IMR-90 (cell line): Measurements from ENCODE around the gene KIF5C. TPM values are rescaled to one million over a fixed set of nuclear protein-coding genes. Genes with fewer than 3 reads are reported as not detected.

Experiments
- ATAC-seq: fragments of 200-7000 bp; cut with Tn5 transposase; 2 replicates; pipeline ENCODE4 v1.9.1; 2020; ENCODE audit warnings: low read depth, mild to moderate bottlenecking, moderate library complexity
- BruUV-seq: library from RNA; stranded (reverse); fragments of 400-500 nt; replicated peaks from 2 replicates; lab custom pipeline; 2021; lab: Mats Ljungman, UMichigan
- CTCF ChIA-PET: fragments of 300-600 bp; formaldehyde crosslinking; extraction: SDS; loops from one replicate; lab custom pipeline; 2021; ENCODE audit warnings: antibody characterized with exemption; lab: Yijun Ruan, JAX
- POLR2A ChIA-PET: fragments of 300-600 bp; sonication (Branson Sonifier 250); formaldehyde crosslinking; loops from one replicate; lab custom pipeline; 2022; ENCODE audit warnings: antibody characterized with exemption; ENCODE audit not compliant: unreplicated experiment; lab: Charles Lee
- DNase-seq: peaks from one replicate; pipeline ENCODE4 v3.0.0; 2013
- H2AFZ ChIP-seq: replicated peaks from 2 replicates; pipeline ENCODE3; 2013; ENCODE audit warnings: low read length, mild to moderate bottlenecking; ENCODE audit not compliant: poor library complexity
- H2AK5ac ChIP-seq: 2 replicates; pipeline ENCODE4 v1.6.1; 2013; ENCODE audit warnings: low read depth, low read length, inconsistent platforms
- H2AK9ac ChIP-seq: replicated peaks from 2 replicates; pipeline ENCODE3; 2013; ENCODE audit warnings: mild to moderate bottlenecking, low read depth, low read length, moderate library complexity; ENCODE audit not compliant: poor library complexity
- H2BK120ac ChIP-seq: 2 replicates; pipeline ENCODE4 v1.6.1; 2013; ENCODE audit warnings: low read depth, low read length, inconsistent platforms
- H2BK15ac ChIP-seq: 3 replicates; pipeline ENCODE4 v1.6.1; 2013; ENCODE audit warnings: low read depth, low read length, inconsistent platforms
- H2BK20ac ChIP-seq: 2 replicates; pipeline ENCODE4 v1.6.1; 2013; ENCODE audit warnings: low read depth, mild to moderate bottlenecking, inconsistent platforms, low read length, moderate library complexity
- H2BK5ac ChIP-seq: 2 replicates; pipeline ENCODE4 v1.6.1; 2013; ENCODE audit warnings: mild to moderate bottlenecking, low read depth, low read length, inconsistent platforms; ENCODE audit not compliant: poor library complexity, severe bottlenecking
- H3K14ac ChIP-seq: replicated peaks from 2 replicates; pipeline ENCODE4 v1.6.1; 2013; ENCODE audit warnings: low read depth, low read length, inconsistent platforms
- H3K18ac ChIP-seq: 2 replicates; pipeline ENCODE4 v1.6.1; 2013; ENCODE audit warnings: low read depth, low read length, control low read depth
- H3K23ac ChIP-seq: 2 replicates; pipeline ENCODE4 v1.6.1; 2013; ENCODE audit warnings: low read depth, low read length, inconsistent platforms
- H3K27ac ChIP-seq: 2 replicates; pipeline ENCODE4 v1.5.1; 2013; ENCODE audit warnings: mild to moderate bottlenecking, control low read depth, low read length; ENCODE audit not compliant: insufficient read depth
- H3K27me3 ChIP-seq: 2 replicates; pipeline ENCODE4 v1.6.1; 2013; ENCODE audit warnings: low read length; ENCODE audit not compliant: control insufficient read depth, insufficient read depth
- H3K36me3 ChIP-seq: 2 replicates; pipeline ENCODE4 v1.6.1; 2013; ENCODE audit warnings: low read length, mixed read lengths; ENCODE audit not compliant: control insufficient read depth, insufficient read depth
- H3K4ac ChIP-seq: 2 replicates; pipeline ENCODE4 v1.6.1; 2013; ENCODE audit warnings: low read depth, low read length, inconsistent platforms
- H3K4me1 ChIP-seq: 2 replicates; pipeline ENCODE4 v1.6.1; 2013; ENCODE audit warnings: low read length, mixed read lengths; ENCODE audit not compliant: control insufficient read depth, insufficient read depth
- H3K4me2 ChIP-seq: 2 replicates; pipeline ENCODE4 v1.6.1; 2013; ENCODE audit warnings: low read depth, mild to moderate bottlenecking, control low read depth, low read length, moderate library complexity
- H3K4me3 ChIP-seq: 2 replicates; pipeline ENCODE4 v1.5.1; 2013; ENCODE audit warnings: low read depth, mild to moderate bottlenecking, control low read depth, low read length, moderate library complexity; ENCODE audit not compliant: insufficient read depth
- H3K56ac ChIP-seq: 2 replicates; pipeline ENCODE4 v1.6.1; 2013; ENCODE audit warnings: low read length, inconsistent platforms; ENCODE audit not compliant: insufficient read depth; ENCODE audit errors: extremely low read depth
- H3K79me1 ChIP-seq, 2 experiments: 2 replicates each; pipeline ENCODE4 v1.6.1; 2013; ENCODE audit warnings: low read length in 2 of 2, inconsistent platforms in 1 of 2, low read depth in 1 of 2
- H3K9ac ChIP-seq: 2 replicates; pipeline ENCODE4 v1.6.1; 2013; ENCODE audit warnings: low read depth, low read length, control low read depth
- H3K9me1 ChIP-seq: 2 replicates; pipeline ENCODE4 v1.6.1; 2013; ENCODE audit warnings: low read length, inconsistent platforms; ENCODE audit not compliant: insufficient read depth
- H3K9me3 ChIP-seq: 2 replicates; pipeline ENCODE4 v1.6.1; 2013; ENCODE audit warnings: low read length; ENCODE audit not compliant: control insufficient read depth, insufficient read depth
- H4K20me1 ChIP-seq: 2 replicates; pipeline ENCODE4 v1.6.1; 2013; ENCODE audit warnings: low read length, inconsistent platforms; ENCODE audit not compliant: insufficient read depth
- H4K5ac ChIP-seq: 2 replicates; pipeline ENCODE4 v1.6.1; 2013; ENCODE audit warnings: mild to moderate bottlenecking, low read depth, low read length, control low read depth
- H4K8ac ChIP-seq, 2 experiments: 2 replicates each; pipeline ENCODE4 v1.6.1; 2013; ENCODE audit warnings: low read depth in 2 of 2, low read length in 2 of 2, control low read depth in 1 of 2, inconsistent platforms in 1 of 2
- H4K91ac ChIP-seq: 2 replicates; pipeline ENCODE4 v1.6.1; 2013; ENCODE audit warnings: low read depth, low read length, inconsistent platforms; ENCODE audit not compliant: insufficient read depth
- BHLHE40 ChIP-seq: fragments of 150-350 bp; IDR thresholded peaks from 2 replicates; pipeline ENCODE4 v1.6.1; 2016; ENCODE audit warnings: mild to moderate bottlenecking, low read depth, low read length
- CEBPB ChIP-seq: IDR thresholded peaks from 2 replicates; pipeline ENCODE4 v1.6.1; 2012; ENCODE audit warnings: low read depth, low read length, improper control_type of control experiment
- CHD1 ChIP-seq: IDR thresholded peaks from 2 replicates; pipeline ENCODE4 v1.6.1; 2012; ENCODE audit warnings: low read depth, low read length, improper control_type of control experiment
- CTCF ChIP-seq: conservative IDR thresholded peaks from 2 replicates; pipeline ENCODE4 v1.5.1; 2012; ENCODE audit warnings: mild to moderate bottlenecking, low read depth, low read length, improper control_type of control experiment
- ELK1 ChIP-seq: fragments of 150-350 bp; IDR thresholded peaks from 2 replicates; pipeline ENCODE4 v1.6.1; 2016; ENCODE audit warnings: low read depth, mild to moderate bottlenecking, low read length, moderate library complexity, borderline replicate concordance
- FOS ChIP-seq: fragments of 150-350 bp; IDR thresholded peaks from 2 replicates; pipeline ENCODE4 v1.6.1; 2016; ENCODE audit warnings: low read depth, low read length
- MAFK ChIP-seq: IDR thresholded peaks from 2 replicates; pipeline ENCODE4 v1.6.1; 2012; ENCODE audit warnings: low read depth, low read length, improper control_type of control experiment
- MAZ ChIP-seq: IDR thresholded peaks from 2 replicates; pipeline ENCODE4 v1.6.1; 2012; ENCODE audit warnings: low read depth, mild to moderate bottlenecking, low read length, improper control_type of control experiment, moderate library complexity, borderline replicate concordance
- MXI1 ChIP-seq: IDR thresholded peaks from 2 replicates; pipeline ENCODE4 v1.6.1; 2012; ENCODE audit warnings: low read depth, mild to moderate bottlenecking, low read length, moderate library complexity, borderline replicate concordance
- NFE2L2 ChIP-seq: fragments of 150-350 bp; IDR thresholded peaks from 2 replicates; pipeline ENCODE4 v1.6.1; 2016; ENCODE audit warnings: low read depth, mild to moderate bottlenecking, low read length
- RAD21 ChIP-seq: IDR thresholded peaks from 2 replicates; pipeline ENCODE4 v1.6.1; 2012; ENCODE audit warnings: low read length, improper control_type of control experiment
- RCOR1 ChIP-seq: IDR thresholded peaks from 2 replicates; pipeline ENCODE4 v1.6.1; 2012; ENCODE audit warnings: mild to moderate bottlenecking, low read length, improper control_type of control experiment; ENCODE audit not compliant: insufficient replicate concordance
- SMC3 ChIP-seq: fragments of 150-350 bp; IDR thresholded peaks from 2 replicates; pipeline ENCODE4 v1.6.1; 2016; ENCODE audit warnings: low read depth, mild to moderate bottlenecking, antibody characterized with exemption, low read length, moderate library complexity
- USF2 ChIP-seq: fragments of 150-350 bp; IDR thresholded peaks from 2 replicates; pipeline ENCODE4 v1.6.1; 2017; ENCODE audit warnings: mild to moderate bottlenecking, antibody characterized with exemption, low read length, low read depth
- WGBS, 2 experiments: methylation state at CpG; one replicate each; pipeline versions ENCODE4 v1.1.5 to v1.1.7; 2013; ENCODE audit warnings: missing lambda C conversion rate in 2 of 2; ENCODE audit not compliant: insufficient read length in 1 of 2; ENCODE audit errors: extremely low coverage in 2 of 2; 5-methylcytosine and 5-hydroxymethylcytosine counted together
- dilution Hi-C: fragments of 300-500 bp; cut with HindIII; formaldehyde crosslinking; loops from one replicate; pipeline ENCODE4 v1.14.3; 2018; ENCODE audit warnings: low sequenced_read_pairs; ENCODE audit not compliant: unreplicated experiment
- in situ Hi-C: fragments of 300-500 bp; cut with MboI; formaldehyde crosslinking; loops from 3 replicates; pipeline ENCODE4 v1.14.3; 2019; ENCODE audit warnings: low sequenced_read_pairs, inconsistent platforms, mixed read lengths
- intact Hi-C: fragments of 100-400 bp; cut with micrococcal nuclease; formaldehyde crosslinking; loops from 2 replicates; pipeline ENCODE4 v1.10.0; 2022
- polyA plus RNA-seq, 3 experiments: library from polyadenylated mRNA; depleted of rRNA; stranded (reverse); fragments of >200 nt; gene quantifications; 2 replicates each; pipeline ENCODE4 v1.2.3, GENCODE V29; 2012; ENCODE audit warnings: low replicate concordance in 1 of 3
- total RNA-seq: library from RNA; depleted of rRNA; stranded (reverse); fragments of >200 nt; gene quantifications from 2 replicates; pipeline ENCODE4 v1.2.3, GENCODE V29; 2012

KIF5C gene
- total and polyA plus RNA-seq, 2 of the 4 experiments (the other 2 are of a cell fraction) = 0.10 to 0.18 TPM

- dilution Hi-C loops = no loop called here
- H4K5ac ChIP-seq = no peak within 1 kb of the TSS
- no peak within 1 kb of the TSS for H4K8ac ChIP-seq
- no peaks in the 10 kb centered on the region for H3K36me3 ChIP-seq
- DNase-seq (no peak), ATAC-seq (peak; percentile 53)
- no peak within 1 kb of the TSS; the same call in 1 of the 2 replicates for H3K4me2 ChIP-seq
- intact Hi-C loops = no loop called here
- no peak within 1 kb of the TSS for H3K27ac ChIP-seq
- no peaks in the 10 kb centered on the region for H3K79me1 ChIP-seq
- H2AK9ac ChIP-seq = peak within 1 kb of the TSS; percentile 35
- no peak within 1 kb of the TSS for H2BK5ac ChIP-seq
- ChIA-PET CTCF (interaction anchor here (0.6 to 1.4 kb wide), 3 partner anchors 9 to 594 kb away, joined by 3 read pairs; no protein-coding TSS in a partner anchor), POLR2A (no interaction called here)
- peaks cover 37% of the 10 kb centered on the region for H3K27me3 ChIP-seq
- H4K20me1 ChIP-seq = no peaks in the 10 kb centered on the region
- no peak within 1 kb of the TSS; the same call in 1 of the 2 replicates for H3K4me3 ChIP-seq
- BruUV-seq = no TSS peak
- no peak within 1 kb of the TSS for H3K9ac ChIP-seq
- H3K14ac ChIP-seq = no peak within 1 kb of the TSS
- H3K9me3 ChIP-seq = no peaks in the 10 kb centered on the region
- no peak within 1 kb of the TSS for H3K23ac ChIP-seq
- H3K4me1 ChIP-seq = no peaks in the 10 kb centered on the region
- no peak within 1 kb of the TSS for H2BK20ac ChIP-seq
- no peak within 1 kb of the TSS for H2BK15ac ChIP-seq
- H3K9me1 ChIP-seq = no peaks in the 10 kb centered on the region
- H4K91ac ChIP-seq = no peak within 1 kb of the TSS
- in situ Hi-C loops = no loop called here
- H3K56ac ChIP-seq = no peak within 1 kb of the TSS
- no peak within 1 kb of the TSS; the same call in 1 of the 2 replicates for H2AK5ac ChIP-seq
- no peak within 1 kb of the TSS for H2BK120ac ChIP-seq
- H3K4ac ChIP-seq = no peak within 1 kb of the TSS
- H3K18ac ChIP-seq = no peak within 1 kb of the TSS
- H2AFZ ChIP-seq = peak within 1 kb of the TSS; percentile 81
- WGBS, 2 experiments = 1% methylated on average over 34 of the region's 85 CpGs; no CpG with 5 or more reads in 1 of the 2 experiments
- TF ChIP-seq CTCF (no peak), CHD1 (no peak), MAFK (no peak), RCOR1 (no peak), FOS (no peak), MXI1 (no peak), MAZ (no peak), BHLHE40 (no peak), USF2 (no peak), NFE2L2 (no peak), RAD21 (no peak), CEBPB (no peak), ELK1 (no peak), SMC3 (no peak)
Observed at GRCh38 chr2:149038442-149039212, 163.6 kb downstream of the KIF5C start, which contains the start of gene LYPD6B. TSS of gene LYPD6B (plus strand) at chr2:149038699. CDS start at chr2:149130949, 92,250 bp downstream.
